Lung (tissue), 12 donors: ENCODE data around the gene CPE. TPM values are rescaled to one million over a fixed set of nuclear protein-coding genes. Genes with fewer than 3 reads are reported as not detected.

Experiments used
- ATAC-seq: fragments of 200-7000 bp; cut with Tn5 transposase; one replicate; pipeline ENCODE4 v1.9.1; 2020; ENCODE audit warnings: moderate number of reproducible peaks; ENCODE audit not compliant: insufficient read depth, low FRiP score
- DNase-seq, 3 donors: peaks; one replicate each; pipeline ENCODE4 v3.0.0-alpha.2; 2013 to 2017
- H3K27ac ChIP-seq, 2 donors: one replicate each; pipeline ENCODE4 v1.5.1; 2013; ENCODE audit warnings: mild to moderate bottlenecking in 2 of 2, moderate library complexity in 2 of 2, control low read depth in 1 of 2, inconsistent platforms in 1 of 2, low read depth in 1 of 2, low read length in 1 of 2
- H3K27me3 ChIP-seq, 3 donors: one replicate each; pipeline ENCODE4 v1.5.1; 2013; ENCODE audit warnings: low read length in 2 of 3; ENCODE audit not compliant: control insufficient read depth in 3 of 3, insufficient read depth in 3 of 3
- H3K36me3 ChIP-seq, 4 donors: one replicate each; pipeline ENCODE4 v1.5.1; 2013; ENCODE audit warnings: low read length in 4 of 4, mild to moderate bottlenecking in 1 of 4, moderate library complexity in 1 of 4; ENCODE audit not compliant: control insufficient read depth in 4 of 4, insufficient read depth in 4 of 4
- H3K4me1 ChIP-seq, 5 donors: one replicate each; pipeline ENCODE4 v1.5.1; 2013; ENCODE audit warnings: low read length in 5 of 5, mild to moderate bottlenecking in 2 of 5, moderate library complexity in 1 of 5; ENCODE audit not compliant: control insufficient read depth in 5 of 5, insufficient read depth in 5 of 5
- H3K4me3 ChIP-seq: one replicate; pipeline ENCODE4 v1.5.1; 2013; ENCODE audit warnings: mild to moderate bottlenecking, control low read depth, moderate library complexity
- H3K9ac ChIP-seq, 2 donors: one replicate each; pipeline ENCODE4 v1.5.1; 2013; ENCODE audit warnings: low read length in 2 of 2, control low read depth in 1 of 2; ENCODE audit not compliant: insufficient read depth in 1 of 2
- H3K9me3 ChIP-seq, 4 donors: one replicate each; pipeline ENCODE4 v1.5.1; 2013; ENCODE audit warnings: low read length in 3 of 4, mild to moderate bottlenecking in 1 of 4, moderate library complexity in 1 of 4; ENCODE audit not compliant: control insufficient read depth in 4 of 4, insufficient read depth in 3 of 4
- WGBS, 2 donors: extraction: QIAGEN DNeasy Blood & Tissue Kit; methylation state at CpG; one replicate each; pipeline ENCODE4 v1.1.7; 2013; 5-methylcytosine and 5-hydroxymethylcytosine counted together
- polyA plus RNA-seq, 2 donors: library from polyadenylated mRNA; stranded (reverse); fragments of 200-250 nt; gene quantifications; one replicate each; pipeline ENCODE4 v1.2.1, GENCODE V29; 2013
- total RNA-seq, 2 donors: library from RNA; depleted of rRNA in 1 of 2; stranded (reverse); fragments of >200 nt in 1 of 2; gene quantifications; one replicate each; pipeline ENCODE4 v1.2.1, GENCODE V29; 2014 to 2021
- TF ChIP-seq, protein P1 (sequence below): IDR thresholded peaks from 2 replicates; pipeline ENCODE4 v1.5.1; 2012; ENCODE audit warnings: mild to moderate bottlenecking; ENCODE audit errors: control extremely low read depth, extremely low read depth
- donor health status: control.
- donor health status: control.
- donor health status: Bipolar disorder and iron deficiency.
- donor health status: healthy.
- donor health status: DM: yes; HTN: yes; CAD: no.

CPE gene
- total and polyA plus RNA-seq, 4 donors, result 6.6 to 135 (median 14.3) TPM

DNA sequence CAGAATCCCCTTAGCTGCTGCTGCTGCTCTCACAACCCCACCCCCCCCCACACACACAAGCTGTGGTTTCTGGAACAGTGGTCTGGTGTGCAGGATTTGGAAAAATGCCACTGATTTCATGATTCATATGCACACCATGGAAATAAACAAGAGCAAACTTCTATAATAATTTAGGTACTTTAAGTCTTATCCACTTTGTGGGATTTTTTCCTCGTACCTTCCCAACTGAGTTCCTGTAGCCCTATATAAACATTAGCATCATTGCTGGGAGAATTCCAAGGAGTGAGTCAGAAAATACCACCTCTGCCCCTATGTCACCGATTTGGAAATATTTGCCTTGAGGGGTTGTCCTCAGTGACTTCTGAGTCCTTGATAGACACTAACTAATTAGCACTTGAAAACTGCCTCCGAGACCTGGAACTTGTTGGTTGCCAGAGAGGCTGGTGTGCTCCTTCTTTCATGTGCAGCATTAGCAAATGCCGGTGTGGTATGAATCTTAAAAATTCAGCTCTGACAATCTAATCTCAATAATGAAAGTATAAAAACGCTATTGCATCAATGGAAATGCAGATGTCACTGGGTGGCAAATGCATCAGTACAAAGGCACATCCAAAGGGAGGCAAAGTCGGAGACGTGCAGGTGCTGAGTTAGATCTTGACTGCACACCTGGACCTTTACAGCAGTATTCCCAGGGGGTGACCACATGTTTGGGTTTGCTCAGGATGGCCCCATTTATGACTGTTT is 61.8 kb downstream of the CPE start:
- H3K36me3 ChIP-seq, result no peaks in the 10 kb centered on the region
- peak in 2 of 3 donors; percentile 67 to 77 for DNase-seq
- H3K9ac ChIP-seq, result peak overlapping the region in 1 of 2 donors; percentile 13
- no peaks in the 10 kb centered on the region for H3K9me3 ChIP-seq
- TF ChIP-seq, protein P1, sequence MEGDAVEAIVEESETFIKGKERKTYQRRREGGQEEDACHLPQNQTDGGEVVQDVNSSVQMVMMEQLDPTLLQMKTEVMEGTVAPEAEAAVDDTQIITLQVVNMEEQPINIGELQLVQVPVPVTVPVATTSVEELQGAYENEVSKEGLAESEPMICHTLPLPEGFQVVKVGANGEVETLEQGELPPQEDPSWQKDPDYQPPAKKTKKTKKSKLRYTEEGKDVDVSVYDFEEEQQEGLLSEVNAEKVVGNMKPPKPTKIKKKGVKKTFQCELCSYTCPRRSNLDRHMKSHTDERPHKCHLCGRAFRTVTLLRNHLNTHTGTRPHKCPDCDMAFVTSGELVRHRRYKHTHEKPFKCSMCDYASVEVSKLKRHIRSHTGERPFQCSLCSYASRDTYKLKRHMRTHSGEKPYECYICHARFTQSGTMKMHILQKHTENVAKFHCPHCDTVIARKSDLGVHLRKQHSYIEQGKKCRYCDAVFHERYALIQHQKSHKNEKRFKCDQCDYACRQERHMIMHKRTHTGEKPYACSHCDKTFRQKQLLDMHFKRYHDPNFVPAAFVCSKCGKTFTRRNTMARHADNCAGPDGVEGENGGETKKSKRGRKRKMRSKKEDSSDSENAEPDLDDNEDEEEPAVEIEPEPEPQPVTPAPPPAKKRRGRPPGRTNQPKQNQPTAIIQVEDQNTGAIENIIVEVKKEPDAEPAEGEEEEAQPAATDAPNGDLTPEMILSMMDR, result no peak
- no peaks in the 10 kb centered on the region for H3K27me3 ChIP-seq
- ATAC-seq, result peak; percentile 41
- 67 to 80% methylated on average over 7 of the region's 7 CpGs for WGBS, 2 donors
- no peak overlapping the region for H3K4me3 ChIP-seq
- H3K4me1 ChIP-seq, result peaks cover 0 to 17% (median 0%) of the 10 kb centered on the region in 5 donors
- no peak overlapping the region for H3K27ac ChIP-seq

DNA sequence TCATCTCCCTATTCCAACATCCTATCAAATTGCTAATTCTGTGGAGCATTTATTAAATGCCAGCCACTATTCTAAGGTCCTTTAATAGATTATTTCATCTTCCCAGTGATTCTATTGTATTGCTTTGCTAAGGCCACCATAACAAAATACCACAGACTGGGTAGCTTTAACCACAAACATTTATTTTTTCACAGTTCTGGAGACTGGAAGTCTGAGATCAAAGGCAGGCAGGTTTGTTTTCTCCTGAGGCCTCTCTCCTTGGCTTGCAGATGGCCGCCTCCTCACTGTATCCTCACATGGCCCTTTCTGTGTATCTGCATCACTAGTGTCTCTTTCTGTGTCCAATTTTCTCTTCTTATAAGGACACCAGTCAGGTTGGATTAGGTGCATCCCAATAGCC is 64.5 kb downstream of the CPE start:
- TF ChIP-seq, protein P1, result no peak
- no peak for ATAC-seq
- Histone ChIP-seq H3K36me3 (no peaks in the 10 kb centered on the region), H3K27me3 (no peaks in the 10 kb centered on the region), H3K4me3 (no peak overlapping the region), H3K4me1 (peaks cover 0 to 11% (median 0%) of the 10 kb centered on the region in 5 donors), H3K27ac (no peak overlapping the region), H3K9me3 (no peaks in the 10 kb centered on the region), H3K9ac (no peak overlapping the region)
- DNase-seq, result no peak
- WGBS, 2 donors, result 97 to 100% methylated on average over 1 of the region's 1 CpG

DNA sequence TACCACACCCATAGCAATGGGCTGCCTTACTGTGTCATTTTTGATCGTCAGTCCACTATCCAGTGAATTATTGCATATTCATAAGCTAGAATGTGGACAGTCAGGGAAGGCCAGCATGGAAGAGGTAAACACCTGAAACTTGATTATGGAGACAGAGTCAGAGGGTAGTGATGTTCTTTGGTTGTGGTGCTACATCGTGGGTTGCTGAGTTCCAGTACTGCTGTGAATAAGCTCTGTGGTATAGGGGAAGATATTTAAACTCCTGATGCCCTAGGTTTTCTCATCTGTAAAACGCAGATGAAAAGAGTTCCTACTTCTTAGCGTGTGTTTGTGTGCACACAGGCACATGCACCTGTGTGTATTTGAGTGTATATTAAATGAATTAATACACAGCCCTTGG is 69.9 kb downstream of the CPE start:
- no peak for ATAC-seq
- H3K4me1 ChIP-seq, result no peaks in the 10 kb centered on the region

More for the DNA sequence above, 69.9 kb downstream of the CPE start:
- TF ChIP-seq, protein P1, result no peak
- Histone ChIP-seq H3K9me3 (no peaks in the 10 kb centered on the region), H3K27ac (no peak overlapping the region), H3K9ac (no peak overlapping the region), H3K36me3 (no peaks in the 10 kb centered on the region), H3K27me3 (no peaks in the 10 kb centered on the region), H3K4me3 (no peak overlapping the region)
- 93 to 94% methylated on average over 4 of the region's 4 CpGs for WGBS, 2 donors
- no peak for DNase-seq
